K562 (cell line): ENCODE measurements around the gene NTRK3. TPM values are rescaled to one million over a fixed set of nuclear protein-coding genes. Genes with fewer than 3 reads are reported as not detected.

ENCODE experiments used
- ATAC-seq: fragments of 200-7000 bp; cut with Tn5 transposase; 3 replicates; pipeline ENCODE4 v1.9.1; 2020; ENCODE audit warnings: moderate library complexity
- BruUV-seq: library from RNA; stranded (reverse); fragments of 400-500 nt; replicated peaks from 2 replicates; lab custom pipeline; 2021; lab: Mats Ljungman, UMichigan
- CTCF ChIA-PET: fragments of 300-600 bp; formaldehyde crosslinking; extraction: SDS; loops from one replicate; lab custom pipeline; 2021; ENCODE audit warnings: low intra/inter-chr PET ratio; lab: Yijun Ruan, JAX
- POLR2A ChIA-PET: fragments of 300-600, 350-650 bp; sonication (Branson Sonifier 250); formaldehyde crosslinking; extraction: SDS; loops from one replicate; lab custom pipeline; 2021; ENCODE audit warnings: antibody characterized with exemption, inconsistent platforms; lab: Yijun Ruan, JAX
- DNase-seq, 4 experiments: peaks; one replicate each; pipeline versions ENCODE4 v3.0.0 to v3.0.0-alpha.2; 2011 to 2018; ENCODE audit warnings: low spot score in 3 of 4, mixed read lengths in 3 of 4; ENCODE audit errors: extremely low read depth in 1 of 4
- FAIRE-seq: peaks from 2 replicates; lab custom pipeline; 2011; peaks lifted over from hg19 to GRCh38; lab: Jason Lieb, UNC
- H2AFZ ChIP-seq: 2 replicates; pipeline ENCODE4 v1.6.0; 2011; ENCODE audit warnings: low read depth, low read length, control low read depth, inconsistent platforms
- H3K27ac ChIP-seq: fragments of 200-600 bp; 3 replicates; pipeline ENCODE4 v1.8.0; 2011; ENCODE audit warnings: low read depth, mild to moderate bottlenecking, control low read depth, inconsistent platforms, low read length, moderate library complexity, mixed read lengths; ENCODE audit errors: extremely low read depth
- H3K27me3 ChIP-seq, 2 experiments: fragments of 300-600 bp in 1 of 2; 2 replicates in 1 of 2; 3 replicates in 1 of 2; pipeline versions ENCODE4 v1.6.0 to v1.8.0; 2011; ENCODE audit warnings: inconsistent platforms in 2 of 2, low read length in 2 of 2, mild to moderate bottlenecking in 1 of 2, mixed read lengths in 1 of 2, moderate library complexity in 1 of 2; ENCODE audit not compliant: control insufficient read depth in 2 of 2, insufficient read depth in 2 of 2
- H3K36me3 ChIP-seq: fragments of 300-600 bp; 3 replicates; pipeline ENCODE4 v1.8.0; 2011; ENCODE audit warnings: mild to moderate bottlenecking, low read length, inconsistent platforms; ENCODE audit not compliant: control insufficient read depth, insufficient read depth
- H3K4me1 ChIP-seq, 2 experiments: fragments of 200-600 bp in 1 of 2; replicated peaks in 1 of 2; 2 replicates in 1 of 2; 3 replicates in 1 of 2; pipeline versions ENCODE4 v1.5.1 to v1.8.0; 2011; ENCODE audit warnings: inconsistent platforms in 2 of 2, low read length in 2 of 2, mild to moderate bottlenecking in 1 of 2, mixed read lengths in 1 of 2, moderate library complexity in 1 of 2; ENCODE audit not compliant: control insufficient read depth in 2 of 2, insufficient read depth in 2 of 2
- H3K4me2 ChIP-seq: 2 replicates; pipeline ENCODE4 v1.6.1; 2011; ENCODE audit warnings: low read length, control low read depth, inconsistent platforms, mixed read lengths; ENCODE audit not compliant: insufficient read depth
- H3K4me3 ChIP-seq: fragments of 200-600 bp; sonication (generic), shearing (Covaris generic); 2 replicates; pipeline ENCODE4 v1.5.1; 2016; ENCODE audit warnings: control low read depth, inconsistent platforms
- H3K79me2 ChIP-seq: fragments of 200-600 bp; 3 replicates; pipeline ENCODE4 v1.8.0; 2011; ENCODE audit warnings: low read length, inconsistent platforms; ENCODE audit not compliant: control insufficient read depth, insufficient read depth
- H3K9ac ChIP-seq, 2 experiments: 2 replicates each; pipeline versions ENCODE4 v1.6.0 to v1.6.1; 2011; ENCODE audit warnings: low read depth in 2 of 2, low read length in 2 of 2, control low read depth in 1 of 2, inconsistent platforms in 1 of 2, mild to moderate bottlenecking in 1 of 2, mixed read lengths in 1 of 2; ENCODE audit not compliant: insufficient read depth in 1 of 2
- H3K9me1 ChIP-seq: one replicate; pipeline ENCODE4 v1.6.0; 2011; ENCODE audit warnings: inconsistent platforms, mild to moderate bottlenecking, low read length, moderate library complexity; ENCODE audit not compliant: control insufficient read depth, insufficient read depth
- H3K9me3 ChIP-seq: replicated peaks from 2 replicates; pipeline ENCODE4 v1.5.1; 2011; ENCODE audit warnings: low read depth, low read length, inconsistent platforms; ENCODE audit not compliant: control insufficient read depth, insufficient read depth
- H4K20me1 ChIP-seq: replicated peaks from 2 replicates; pipeline ENCODE4 v1.6.1; 2011; ENCODE audit warnings: low read length, inconsistent platforms, mixed read lengths; ENCODE audit not compliant: control insufficient read depth, insufficient read depth
- BACH1 ChIP-seq: fragments of 200-800 bp; sonication (Bioruptor generic); IDR thresholded peaks from 2 replicates; pipeline ENCODE4 v1.6.1; 2016; ENCODE audit warnings: missing genetic modification characterization, missing compliant biosample characterization
- CAMTA2 ChIP-seq: fragments of 250-450 bp; sonication (Bioruptor Pico); conservative IDR thresholded peaks from 2 replicates; pipeline ENCODE4 v1.5.1; 2022
- CC2D1A ChIP-seq: fragments of 450-650 bp; IDR thresholded peaks from 2 replicates; pipeline ENCODE4 v1.6.1; 2017; ENCODE audit warnings: mild to moderate bottlenecking
- CHD1 ChIP-seq: fragments of 200-600 bp; sonication (generic); IDR thresholded peaks from one replicate; pipeline ENCODE4 v1.6.1; 2012; ENCODE audit warnings: mild to moderate bottlenecking, moderate library complexity, low read length, inconsistent platforms
- DDX20 ChIP-seq: fragments of 450-650 bp; IDR thresholded peaks from 2 replicates; pipeline ENCODE4 v1.6.1; 2016; ENCODE audit warnings: missing genetic modification characterization, low read depth, mild to moderate bottlenecking, missing compliant biosample characterization, moderate library complexity
- ELF2 ChIP-seq: fragments of 250-450 bp; sonication (Bioruptor Pico); IDR thresholded peaks from 2 replicates; pipeline ENCODE4 v1.5.0; 2021; ENCODE audit warnings: mild to moderate bottlenecking
- EZH2 ChIP-seq: IDR thresholded peaks from 2 replicates; pipeline ENCODE4 v1.6.1; 2012; ENCODE audit warnings: low read depth, mild to moderate bottlenecking, inconsistent platforms, low read length, borderline replicate concordance
- FOXJ2 ChIP-seq: fragments of 200-800 bp; sonication (Bioruptor generic); IDR thresholded peaks from 2 replicates; pipeline ENCODE4 v1.6.1; 2016; ENCODE audit warnings: missing genetic modification characterization, missing compliant biosample characterization
- MAFK ChIP-seq: IDR thresholded peaks from 2 replicates; pipeline ENCODE4 v1.6.1; 2011; ENCODE audit warnings: low read length, improper control_type of control experiment
- MEF2D ChIP-seq: conservative IDR thresholded peaks from 2 replicates; pipeline ENCODE4 v1.6.1; 2016; ENCODE audit warnings: low read depth, missing genetic modification characterization, missing compliant biosample characterization
- NUFIP1 ChIP-seq: fragments of 450-650 bp; IDR thresholded peaks from 2 replicates; pipeline ENCODE4 v1.6.1; 2018; ENCODE audit not compliant: partially characterized antibody
- ZNF124 ChIP-seq: sonication (generic); formaldehyde crosslinking; IDR thresholded peaks from 2 replicates; pipeline ENCODE4 v1.8.1; 2022; ENCODE audit warnings: missing genetic modification reagents
- ZNF224 ChIP-seq: sonication (generic); formaldehyde crosslinking; IDR thresholded peaks from 2 replicates; pipeline ENCODE4 v1.8.0; 2022; ENCODE audit warnings: mild to moderate bottlenecking, missing genetic modification reagents
- ZNF232 ChIP-seq: sonication (generic); formaldehyde crosslinking; IDR thresholded peaks from 2 replicates; pipeline ENCODE4 v1.8.0; 2022; ENCODE audit warnings: mild to moderate bottlenecking, missing genetic modification reagents
- ZNF316 ChIP-seq: fragments of 450-650 bp; IDR thresholded peaks from 2 replicates; pipeline ENCODE4 v1.6.1; 2016
- WGBS: fragments of 100-300 bp; shearing (Covaris generic); methylation state at CpG from one replicate; pipeline ENCODE4 v1.1.6; 2016; ENCODE audit warnings: low coverage, mixed read lengths; ENCODE audit not compliant: insufficient coverage; ENCODE audit errors: missing lambda C conversion rate; 5-methylcytosine and 5-hydroxymethylcytosine counted together
- in situ Hi-C: fragments of 300-500 bp; cut with MboI; formaldehyde crosslinking; loops from 4 replicates; pipeline ENCODE4 v1.15.0; 2018; ENCODE audit warnings: inconsistent platforms, mixed read lengths
- intact Hi-C: fragments of 100-400 bp; cut with micrococcal nuclease; formaldehyde crosslinking; loops from 2 replicates; pipeline ENCODE4 v1.14.2; 2022
- polyA plus RNA-seq, 8 experiments: library from polyadenylated mRNA; depleted of rRNA in 4 of 8; stranded (reverse) in 5 of 8; unstranded in 3 of 8; fragments of >200 nt; fragmentation: Nextera tagmentation in 2 of 8; fragmentation: Illumina TruSeq in 1 of 8; extraction: Ambion mirVana in 2 of 8; extraction: Trizol in 1 of 8; gene quantifications; 2 replicates each; pipeline versions ENCODE4 v1.2.1 to v1.2.3, GENCODE V29; 2011 to 2014; ENCODE audit warnings: inconsistent platforms in 1 of 8, missing spikeins in 1 of 8
- total RNA-seq, 7 experiments: library from RNA; depleted of rRNA in 6 of 7; stranded (reverse); fragments of >200 nt in 6 of 7; fragmentation: Illumina TruSeq in 2 of 7; extraction: Trizol in 2 of 7; gene quantifications; 2 replicates each; pipeline versions ENCODE4 v1.2.1 to v1.2.3, GENCODE V29; 2011 to 2021; ENCODE audit warnings: low replicate concordance in 1 of 7
- TF ChIP-seq, protein P1 (sequence below): fragments of 250-450 bp; sonication (Bioruptor Pico); IDR thresholded peaks from 2 replicates; pipeline ENCODE4 v1.9.0; 2021; ENCODE audit warnings: mild to moderate bottlenecking
- TF ChIP-seq, protein P2 (sequence below): sonication (generic); formaldehyde crosslinking; IDR thresholded peaks from 2 replicates; pipeline ENCODE4 v1.8.0; 2022; ENCODE audit warnings: mild to moderate bottlenecking, missing genetic modification reagents
- TF ChIP-seq, protein P3 (sequence below): IDR thresholded peaks from 2 replicates; pipeline ENCODE4 v1.6.1; 2016; ENCODE audit warnings: missing genetic modification characterization, missing compliant biosample characterization
- TF ChIP-seq, protein P4 (sequence below): fragments of 450-650 bp; IDR thresholded peaks from 2 replicates; pipeline ENCODE4 v1.6.1; 2016; ENCODE audit warnings: antibody characterized with exemption

The NTRK3 gene
- total and polyA plus RNA-seq, 9 of the 15 experiments (the other 6 are each of a cell fraction or from before 2014, with no cell fraction given) = 0.11 to 0.13 TPM; not detected in 7

DNA sequence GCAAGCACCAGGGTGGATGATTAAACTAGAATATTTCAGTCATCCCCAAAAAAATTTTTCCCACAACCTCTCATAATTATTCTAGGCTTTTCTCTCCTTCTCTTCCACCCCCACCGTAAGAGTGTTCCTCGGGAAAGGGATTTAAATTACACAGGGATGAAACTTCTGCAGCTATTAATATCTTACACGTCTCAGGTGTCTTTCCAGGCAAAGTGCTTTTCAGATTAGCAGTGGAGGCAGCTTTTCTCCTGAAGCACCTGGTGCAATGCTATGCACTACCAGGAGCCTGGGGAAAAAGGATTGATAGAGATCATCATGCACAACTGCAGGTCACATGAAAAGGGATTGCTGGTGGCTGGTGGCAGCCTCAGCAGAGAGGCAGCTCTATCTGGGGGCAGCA lies 250.4 kb downstream of the NTRK3 start:
- Histone ChIP-seq H3K79me2 (no peaks in the 10 kb centered on the region), H2AFZ (no peak overlapping the region), H3K27ac (no peak overlapping the region), H4K20me1 (no peaks in the 10 kb centered on the region; the same call in 1 of the 2 replicates), H3K4me2 (no peak overlapping the region), H3K27me3 (no peaks in the 10 kb centered on the region), H3K36me3 (no peaks in the 10 kb centered on the region), H3K9ac (no peak overlapping the region), H3K4me3 (no peak overlapping the region), H3K4me1 (no peaks in the 10 kb centered on the region), H3K9me3 (no peaks in the 10 kb centered on the region), H3K9me1 (no peaks in the 10 kb centered on the region)
- intact Hi-C loops (no loop called here), in situ Hi-C loops (no loop called here)
- ATAC-seq (no peak), FAIRE-seq (no peak), DNase-seq (no peak)
- ChIA-PET CTCF (no interaction called here), POLR2A (no interaction called here)
- WGBS = 3% methylated on average over 3 of the region's 3 CpGs
- TF ChIP-seq CHD1 (no peak), CC2D1A (no peak), MEF2D (tag) (no peak), FOXJ2 (no peak), ZNF232 (CRISPR knock-in tag) (no peak), DDX20 (tag) (no peak), ZNF316 (no peak), EZH2 (no peak), BACH1 (tag) (no peak), CAMTA2 (CRISPR knock-in tag) (no peak), ZNF224 (CRISPR knock-in tag) (no peak), ZNF124 (no peak), MAFK (no peak), NUFIP1 (no peak), ELF2 (CRISPR knock-in tag) (no peak)
- TF ChIP-seq, protein P1, sequence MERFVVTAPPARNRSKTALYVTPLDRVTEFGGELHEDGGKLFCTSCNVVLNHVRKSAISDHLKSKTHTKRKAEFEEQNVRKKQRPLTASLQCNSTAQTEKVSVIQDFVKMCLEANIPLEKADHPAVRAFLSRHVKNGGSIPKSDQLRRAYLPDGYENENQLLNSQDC (CRISPR knock-in tag) = no peak
- TF ChIP-seq, protein P2, sequence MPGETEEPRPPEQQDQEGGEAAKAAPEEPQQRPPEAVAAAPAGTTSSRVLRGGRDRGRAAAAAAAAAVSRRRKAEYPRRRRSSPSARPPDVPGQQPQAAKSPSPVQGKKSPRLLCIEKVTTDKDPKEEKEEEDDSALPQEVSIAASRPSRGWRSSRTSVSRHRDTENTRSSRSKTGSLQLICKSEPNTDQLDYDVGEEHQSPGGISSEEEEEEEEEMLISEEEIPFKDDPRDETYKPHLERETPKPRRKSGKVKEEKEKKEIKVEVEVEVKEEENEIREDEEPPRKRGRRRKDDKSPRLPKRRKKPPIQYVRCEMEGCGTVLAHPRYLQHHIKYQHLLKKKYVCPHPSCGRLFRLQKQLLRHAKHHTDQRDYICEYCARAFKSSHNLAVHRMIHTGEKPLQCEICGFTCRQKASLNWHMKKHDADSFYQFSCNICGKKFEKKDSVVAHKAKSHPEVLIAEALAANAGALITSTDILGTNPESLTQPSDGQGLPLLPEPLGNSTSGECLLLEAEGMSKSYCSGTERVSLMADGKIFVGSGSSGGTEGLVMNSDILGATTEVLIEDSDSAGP = no peak
- TF ChIP-seq, protein P3, sequence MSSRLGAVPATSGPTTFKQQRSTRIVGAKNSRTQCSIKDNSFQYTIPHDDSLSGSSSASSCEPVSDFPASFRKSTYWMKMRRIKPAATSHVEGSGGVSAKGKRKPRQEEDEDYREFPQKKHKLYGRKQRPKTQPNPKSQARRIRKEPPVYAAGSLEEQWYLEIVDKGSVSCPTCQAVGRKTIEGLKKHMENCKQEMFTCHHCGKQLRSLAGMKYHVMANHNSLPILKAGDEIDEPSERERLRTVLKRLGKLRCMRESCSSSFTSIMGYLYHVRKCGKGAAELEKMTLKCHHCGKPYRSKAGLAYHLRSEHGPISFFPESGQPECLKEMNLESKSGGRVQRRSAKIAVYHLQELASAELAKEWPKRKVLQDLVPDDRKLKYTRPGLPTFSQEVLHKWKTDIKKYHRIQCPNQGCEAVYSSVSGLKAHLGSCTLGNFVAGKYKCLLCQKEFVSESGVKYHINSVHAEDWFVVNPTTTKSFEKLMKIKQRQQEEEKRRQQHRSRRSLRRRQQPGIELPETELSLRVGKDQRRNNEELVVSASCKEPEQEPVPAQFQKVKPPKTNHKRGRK (tag) = no peak
- TF ChIP-seq, protein P4, sequence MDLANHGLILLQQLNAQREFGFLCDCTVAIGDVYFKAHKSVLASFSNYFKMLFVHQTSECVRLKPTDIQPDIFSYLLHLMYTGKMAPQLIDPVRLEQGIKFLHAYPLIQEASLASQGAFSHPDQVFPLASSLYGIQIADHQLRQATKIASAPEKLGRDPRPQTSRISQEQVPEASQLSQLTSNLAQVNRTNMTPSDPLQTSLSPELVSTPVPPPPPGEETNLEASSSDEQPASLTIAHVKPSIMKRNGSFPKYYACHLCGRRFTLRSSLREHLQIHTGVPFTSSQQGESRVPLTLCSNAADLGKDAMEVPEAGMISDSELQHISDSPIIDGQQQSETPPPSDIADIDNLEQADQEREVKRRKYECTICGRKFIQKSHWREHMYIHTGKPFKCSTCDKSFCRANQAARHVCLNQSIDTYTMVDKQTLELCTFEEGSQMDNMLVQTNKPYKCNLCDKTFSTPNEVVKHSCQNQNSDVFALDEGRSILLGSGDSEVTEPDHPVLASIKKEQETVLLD = no peak
- no TSS peak for BruUV-seq
